GM12892 (cell line): ENCODE data around the gene KIRREL3.

Experiments used
- POLR2A ChIP-seq: IDR thresholded peaks from 2 replicates; pipeline ENCODE4 v1.6.1; 2011; ENCODE audit warnings: low read depth, low read length, control low read depth
- POLR2AphosphoS5 ChIP-seq: IDR thresholded peaks from 2 replicates; pipeline ENCODE4 v1.6.1; 2011; ENCODE audit warnings: low read depth, low read length, control low read depth
- TAF1 ChIP-seq: IDR thresholded peaks from 2 replicates; pipeline ENCODE4 v1.6.1; 2011; ENCODE audit warnings: low read depth, mild to moderate bottlenecking, control low read depth, low read length, borderline replicate concordance

- TF ChIP-seq POLR2A (no peak), POLR2AphosphoS5 (no peak), TAF1 (no peak)
Observed at GRCh38 chr11:126968915-126969314, 31.7 kb downstream of the KIRREL3 start.
